ENCODE data around the gene FAM25A.

DNA sequence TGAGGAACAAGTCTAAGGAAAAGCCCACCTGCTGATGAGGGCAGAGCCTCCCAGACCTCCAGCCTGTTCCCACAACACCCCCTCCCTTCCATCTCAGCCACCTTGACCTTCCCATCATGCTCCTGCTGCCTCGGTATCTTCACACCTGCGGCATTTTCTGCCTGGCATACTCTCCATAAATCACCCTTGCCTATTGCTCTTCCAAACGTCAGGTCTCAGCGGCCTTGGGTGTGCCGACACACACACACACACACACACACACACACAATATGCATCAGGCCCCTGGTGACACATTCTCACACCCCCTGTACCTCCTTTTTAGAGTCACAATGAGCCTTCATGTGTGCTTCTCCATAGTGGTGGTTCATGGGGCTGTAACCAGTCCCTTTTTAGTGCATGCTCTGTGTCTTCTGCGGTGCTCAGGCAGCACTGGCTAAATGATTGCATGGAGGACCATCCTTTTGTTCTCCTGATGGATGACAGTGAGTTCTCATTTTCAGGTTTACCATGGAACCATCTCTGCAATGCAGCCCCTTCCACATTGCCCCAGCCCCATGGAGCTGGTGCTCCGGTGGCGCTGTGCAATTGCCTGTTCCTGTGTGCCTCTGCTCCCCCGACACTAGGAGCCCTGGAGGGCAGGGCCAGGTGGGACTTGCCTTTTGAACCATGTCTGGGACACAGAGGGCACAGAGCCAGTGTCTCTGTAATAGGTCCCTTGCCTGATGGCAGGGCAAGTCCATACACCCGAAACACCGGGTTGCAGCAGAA is 47.3 kb upstream of the FAM25A start:
- TF ChIP-seq EZH2 (IDR thresholded peaks at IDR 0.05) (no peak), POLR2AphosphoS5 (IDR thresholded peaks at IDR 0.05; ENCODE audit: borderline replicate concordance, low read depth, low read length) (no peak), FOXP2 (optimal IDR thresholded peaks at IDR 0.05; ENCODE audit: control extremely low read depth, extremely low read length, insufficient read depth) (no peak)

Data from SK-N-MC (cell line).